GM23248 (cell line): ENCODE results near the gene TSEN15.

Experiments used
- EZH2 ChIP-seq: fragments of 200-600 bp; sonication (generic); IDR thresholded peaks from 2 replicates; pipeline ENCODE4 v1.6.1; 2018; ENCODE audit warnings: antibody characterized with exemption, mild to moderate bottlenecking; ENCODE audit not compliant: insufficient read depth, poor library complexity, severe bottlenecking
- EZH2phosphoT487 ChIP-seq: fragments of 200-600 bp; sonication (generic); IDR thresholded peaks from 2 replicates; pipeline ENCODE4 v1.6.1; 2018; ENCODE audit warnings: antibody characterized with exemption, moderate library complexity, mild to moderate bottlenecking, low read depth; ENCODE audit not compliant: insufficient read depth

- TF ChIP-seq EZH2 (no peak), EZH2phosphoT487 (no peak)
These were observed 9.8 kb upstream of the TSEN15 start for GRCh38 chr1:184041731-184042130.
